ENCODE data around the gene TUBB. TPM values are rescaled to one million over a fixed set of nuclear protein-coding genes. Genes with fewer than 3 reads are reported as not detected.
A peak's percentile ranks its signal among the peaks of the same experiment; 100 is the strongest.

Gene TUBB
- total and polyA plus RNA-seq, 8 donors = 67.5 to 223 (median 137) TPM

- no peaks in the 10 kb centered on the region for H3K9me3 ChIP-seq
- peaks cover 62 to 100% (median 99%) of the 10 kb centered on the region in 4 donors for H3K36me3 ChIP-seq
- H3K4me1 ChIP-seq = peaks cover 13 to 71% (median 38%) of the 10 kb centered on the region in 4 donors
- TF ChIP-seq POLR2A (IDR thresholded peaks at IDR 0.05) (no peak), POLR2AphosphoS5 (IDR thresholded peaks at IDR 0.05) (no peak)
- TF ChIP-seq, protein P1, sequence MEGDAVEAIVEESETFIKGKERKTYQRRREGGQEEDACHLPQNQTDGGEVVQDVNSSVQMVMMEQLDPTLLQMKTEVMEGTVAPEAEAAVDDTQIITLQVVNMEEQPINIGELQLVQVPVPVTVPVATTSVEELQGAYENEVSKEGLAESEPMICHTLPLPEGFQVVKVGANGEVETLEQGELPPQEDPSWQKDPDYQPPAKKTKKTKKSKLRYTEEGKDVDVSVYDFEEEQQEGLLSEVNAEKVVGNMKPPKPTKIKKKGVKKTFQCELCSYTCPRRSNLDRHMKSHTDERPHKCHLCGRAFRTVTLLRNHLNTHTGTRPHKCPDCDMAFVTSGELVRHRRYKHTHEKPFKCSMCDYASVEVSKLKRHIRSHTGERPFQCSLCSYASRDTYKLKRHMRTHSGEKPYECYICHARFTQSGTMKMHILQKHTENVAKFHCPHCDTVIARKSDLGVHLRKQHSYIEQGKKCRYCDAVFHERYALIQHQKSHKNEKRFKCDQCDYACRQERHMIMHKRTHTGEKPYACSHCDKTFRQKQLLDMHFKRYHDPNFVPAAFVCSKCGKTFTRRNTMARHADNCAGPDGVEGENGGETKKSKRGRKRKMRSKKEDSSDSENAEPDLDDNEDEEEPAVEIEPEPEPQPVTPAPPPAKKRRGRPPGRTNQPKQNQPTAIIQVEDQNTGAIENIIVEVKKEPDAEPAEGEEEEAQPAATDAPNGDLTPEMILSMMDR (IDR thresholded peaks at IDR 0.05) = peak in 1 of 7 experiments; percentile 7
- H3K4me3 ChIP-seq = no peak overlapping the region
- WGBS, 5 donors = 45 to 53% (median 50%) methylated on average over 7 of the region's 7 CpGs
- H3K27ac ChIP-seq = peak overlapping the region in 4 of 5 donors; percentile 22 to 98 (median 37)
- peak in 1 of 2 donors; percentile 51 for DNase-seq
- intact Hi-C loops (cut with DNase I; ENCODE audit: low total_unique reads) = loop anchor here (5.0 kb wide), 1 partner anchor 51 kb away; no protein-coding TSS in a partner anchor
- H3K27me3 ChIP-seq = no peaks in the 10 kb centered on the region
Observed at GRCh38 chr6:30727920-30728553, 7.9 kb downstream of the TUBB start.

- peaks cover 59 to 100% (median 98%) of the 10 kb centered on the region in 4 donors for H3K36me3 ChIP-seq
- 24 to 49% (median 27%) methylated on average over 18 to 30 of the region's 30 CpGs for WGBS, 5 donors
- H3K4me1 ChIP-seq = peaks cover 12 to 46% (median 25%) of the 10 kb centered on the region in 4 donors
- TF ChIP-seq, protein P1 (IDR thresholded peaks at IDR 0.05) = peak in 5 of 7 experiments; percentile 58 to 83 (median 71)
- TF ChIP-seq POLR2AphosphoS5 (IDR thresholded peaks at IDR 0.05) (peak in 1 of 3 donors; percentile 72), EP300 (IDR thresholded peaks at IDR 0.05) (no peak), POLR2A (IDR thresholded peaks at IDR 0.05) (no peak)
- peak overlapping the region in 3 of 4 donors; percentile 1 to 31 (median 3) for H3K4me3 ChIP-seq
- peak overlapping the region; percentile 6 to 69 (median 29) for H3K27ac ChIP-seq
- H3K9me3 ChIP-seq = no peaks in the 10 kb centered on the region
- H3K27me3 ChIP-seq = no peaks in the 10 kb centered on the region
- DNase-seq = peak; percentile 91 to 94
- intact Hi-C loops (cut with DNase I; ENCODE audit: low total_unique reads) = no loop called here
Observed at GRCh38 chr6:30730601-30731435, 10.7 kb downstream of the TUBB start.

DNA sequence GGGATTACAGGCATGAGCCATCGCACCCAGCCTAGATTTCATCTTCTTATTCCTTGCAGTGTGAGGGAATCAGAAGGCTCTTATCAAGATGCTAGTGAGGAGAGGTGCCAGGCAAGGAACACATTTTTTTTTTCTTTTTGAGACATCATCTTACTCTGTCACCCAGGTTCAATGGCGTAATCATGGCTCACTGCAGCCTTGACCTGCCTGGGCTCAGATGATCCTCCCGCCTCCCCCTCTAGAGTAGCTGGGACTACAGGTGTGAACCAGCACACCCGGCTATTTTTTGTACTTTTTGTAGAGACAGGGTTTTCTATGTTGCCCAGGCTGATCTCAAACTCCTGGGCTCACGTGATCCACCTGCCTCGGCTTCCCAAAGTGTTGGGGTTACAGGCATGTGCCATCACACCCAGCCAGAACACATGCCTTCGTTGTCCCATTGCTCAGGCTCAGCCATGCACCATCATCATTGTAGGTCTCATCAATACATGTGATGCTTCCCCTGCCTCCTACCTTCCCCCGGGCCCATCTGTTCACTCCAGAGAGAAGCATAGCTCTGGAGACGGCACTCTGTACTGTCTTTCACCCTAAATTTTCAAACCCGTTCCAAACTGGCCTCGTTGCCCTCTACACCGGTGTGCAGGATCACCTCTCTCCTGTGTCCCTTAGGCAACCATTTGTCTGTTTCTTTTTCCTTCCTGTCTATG lies 12.2 kb downstream of the TUBB start:
- H3K4me3 ChIP-seq = no peak overlapping the region
- H3K4me1 ChIP-seq = peaks cover 19 to 56% (median 33%) of the 10 kb centered on the region in 4 donors
- DNase-seq = no peak
- no peaks in the 10 kb centered on the region for H3K27me3 ChIP-seq
- 91 to 94% (median 92%) methylated on average over 12 of the region's 12 CpGs for WGBS, 5 donors
- intact Hi-C loops (cut with DNase I; ENCODE audit: low total_unique reads) = no loop called here
- H3K36me3 ChIP-seq = peaks cover 58 to 100% (median 98%) of the 10 kb centered on the region in 4 donors
- H3K27ac ChIP-seq = no peak overlapping the region
- TF ChIP-seq, protein P1 (IDR thresholded peaks at IDR 0.05) = no peak
- TF ChIP-seq EP300 (IDR thresholded peaks at IDR 0.05) (no peak), POLR2A (IDR thresholded peaks at IDR 0.05) (no peak), POLR2AphosphoS5 (IDR thresholded peaks at IDR 0.05) (no peak)
- H3K9me3 ChIP-seq = no peaks in the 10 kb centered on the region

All from stomach (tissue), 9 donors.